IMR-90 (cell line): ENCODE data around the gene CARD18. TPM values are rescaled to one million over a fixed set of nuclear protein-coding genes. Genes with fewer than 3 reads are reported as not detected.
"Not testable (repeated sequence)": the region's sequence is repeated elsewhere in the genome, so short reads cannot be mapped to it uniquely, and the experiment has no call there.

ENCODE experiments used
- ATAC-seq: fragments of 200-7000 bp; cut with Tn5 transposase; 2 replicates; pipeline ENCODE4 v1.9.1; 2020; ENCODE audit warnings: low read depth, mild to moderate bottlenecking, moderate library complexity
- BruUV-seq: library from RNA; stranded (reverse); fragments of 400-500 nt; replicated peaks from 2 replicates; lab custom pipeline; 2021; lab: Mats Ljungman, UMichigan
- CTCF ChIA-PET: fragments of 300-600 bp; formaldehyde crosslinking; extraction: SDS; loops from one replicate; lab custom pipeline; 2021; ENCODE audit warnings: antibody characterized with exemption; lab: Yijun Ruan, JAX
- POLR2A ChIA-PET: fragments of 300-600 bp; sonication (Branson Sonifier 250); formaldehyde crosslinking; loops from one replicate; lab custom pipeline; 2022; ENCODE audit warnings: antibody characterized with exemption; ENCODE audit not compliant: unreplicated experiment; lab: Charles Lee
- DNase-seq: peaks from one replicate; pipeline ENCODE4 v3.0.0; 2013
- H2AFZ ChIP-seq: replicated peaks from 2 replicates; pipeline ENCODE3; 2013; ENCODE audit warnings: low read length, mild to moderate bottlenecking; ENCODE audit not compliant: poor library complexity
- H2AK5ac ChIP-seq: 2 replicates; pipeline ENCODE4 v1.6.1; 2013; ENCODE audit warnings: low read depth, low read length, inconsistent platforms
- H2AK9ac ChIP-seq: replicated peaks from 2 replicates; pipeline ENCODE3; 2013; ENCODE audit warnings: mild to moderate bottlenecking, low read depth, low read length, moderate library complexity; ENCODE audit not compliant: poor library complexity
- H2BK120ac ChIP-seq: 2 replicates; pipeline ENCODE4 v1.6.1; 2013; ENCODE audit warnings: low read depth, low read length, inconsistent platforms
- H2BK15ac ChIP-seq: 3 replicates; pipeline ENCODE4 v1.6.1; 2013; ENCODE audit warnings: low read depth, low read length, inconsistent platforms
- H2BK20ac ChIP-seq: 2 replicates; pipeline ENCODE4 v1.6.1; 2013; ENCODE audit warnings: low read depth, mild to moderate bottlenecking, inconsistent platforms, low read length, moderate library complexity
- H2BK5ac ChIP-seq: 2 replicates; pipeline ENCODE4 v1.6.1; 2013; ENCODE audit warnings: mild to moderate bottlenecking, low read depth, low read length, inconsistent platforms; ENCODE audit not compliant: poor library complexity, severe bottlenecking
- H3K14ac ChIP-seq: replicated peaks from 2 replicates; pipeline ENCODE4 v1.6.1; 2013; ENCODE audit warnings: low read depth, low read length, inconsistent platforms
- H3K18ac ChIP-seq: 2 replicates; pipeline ENCODE4 v1.6.1; 2013; ENCODE audit warnings: low read depth, low read length, control low read depth
- H3K23ac ChIP-seq: 2 replicates; pipeline ENCODE4 v1.6.1; 2013; ENCODE audit warnings: low read depth, low read length, inconsistent platforms
- H3K27ac ChIP-seq: 2 replicates; pipeline ENCODE4 v1.5.1; 2013; ENCODE audit warnings: mild to moderate bottlenecking, control low read depth, low read length; ENCODE audit not compliant: insufficient read depth
- H3K27me3 ChIP-seq: 2 replicates; pipeline ENCODE4 v1.6.1; 2013; ENCODE audit warnings: low read length; ENCODE audit not compliant: control insufficient read depth, insufficient read depth
- H3K36me3 ChIP-seq: 2 replicates; pipeline ENCODE4 v1.6.1; 2013; ENCODE audit warnings: low read length, mixed read lengths; ENCODE audit not compliant: control insufficient read depth, insufficient read depth
- H3K4ac ChIP-seq: 2 replicates; pipeline ENCODE4 v1.6.1; 2013; ENCODE audit warnings: low read depth, low read length, inconsistent platforms
- H3K4me1 ChIP-seq: 2 replicates; pipeline ENCODE4 v1.6.1; 2013; ENCODE audit warnings: low read length, mixed read lengths; ENCODE audit not compliant: control insufficient read depth, insufficient read depth
- H3K4me2 ChIP-seq: 2 replicates; pipeline ENCODE4 v1.6.1; 2013; ENCODE audit warnings: low read depth, mild to moderate bottlenecking, control low read depth, low read length, moderate library complexity
- H3K4me3 ChIP-seq: 2 replicates; pipeline ENCODE4 v1.5.1; 2013; ENCODE audit warnings: low read depth, mild to moderate bottlenecking, control low read depth, low read length, moderate library complexity; ENCODE audit not compliant: insufficient read depth
- H3K56ac ChIP-seq: 2 replicates; pipeline ENCODE4 v1.6.1; 2013; ENCODE audit warnings: low read length, inconsistent platforms; ENCODE audit not compliant: insufficient read depth; ENCODE audit errors: extremely low read depth
- H3K79me1 ChIP-seq, 2 experiments: 2 replicates each; pipeline ENCODE4 v1.6.1; 2013; ENCODE audit warnings: low read length in 2 of 2, inconsistent platforms in 1 of 2, low read depth in 1 of 2
- H3K9ac ChIP-seq: 2 replicates; pipeline ENCODE4 v1.6.1; 2013; ENCODE audit warnings: low read depth, low read length, control low read depth
- H3K9me1 ChIP-seq: 2 replicates; pipeline ENCODE4 v1.6.1; 2013; ENCODE audit warnings: low read length, inconsistent platforms; ENCODE audit not compliant: insufficient read depth
- H3K9me3 ChIP-seq: 2 replicates; pipeline ENCODE4 v1.6.1; 2013; ENCODE audit warnings: low read length; ENCODE audit not compliant: control insufficient read depth, insufficient read depth
- H4K20me1 ChIP-seq: 2 replicates; pipeline ENCODE4 v1.6.1; 2013; ENCODE audit warnings: low read length, inconsistent platforms; ENCODE audit not compliant: insufficient read depth
- H4K5ac ChIP-seq: 2 replicates; pipeline ENCODE4 v1.6.1; 2013; ENCODE audit warnings: mild to moderate bottlenecking, low read depth, low read length, control low read depth
- H4K8ac ChIP-seq, 2 experiments: 2 replicates each; pipeline ENCODE4 v1.6.1; 2013; ENCODE audit warnings: low read depth in 2 of 2, low read length in 2 of 2, control low read depth in 1 of 2, inconsistent platforms in 1 of 2
- H4K91ac ChIP-seq: 2 replicates; pipeline ENCODE4 v1.6.1; 2013; ENCODE audit warnings: low read depth, low read length, inconsistent platforms; ENCODE audit not compliant: insufficient read depth
- whole genome bisulfite sequencing, 2 experiments: methylation state at CpG; one replicate each; pipeline versions ENCODE4 v1.1.5 to v1.1.7; 2013; ENCODE audit warnings: missing lambda C conversion rate in 2 of 2; ENCODE audit not compliant: insufficient read length in 1 of 2; ENCODE audit errors: extremely low coverage in 2 of 2; 5-methylcytosine and 5-hydroxymethylcytosine counted together
- dilution Hi-C: fragments of 300-500 bp; cut with HindIII; formaldehyde crosslinking; loops from one replicate; pipeline ENCODE4 v1.14.3; 2018; ENCODE audit warnings: low sequenced_read_pairs; ENCODE audit not compliant: unreplicated experiment
- in situ Hi-C: fragments of 300-500 bp; cut with MboI; formaldehyde crosslinking; loops from 3 replicates; pipeline ENCODE4 v1.14.3; 2019; ENCODE audit warnings: low sequenced_read_pairs, inconsistent platforms, mixed read lengths
- intact Hi-C: fragments of 100-400 bp; cut with micrococcal nuclease; formaldehyde crosslinking; loops from 2 replicates; pipeline ENCODE4 v1.10.0; 2022
- polyA plus RNA-seq, 3 experiments: library from polyadenylated mRNA; depleted of rRNA; stranded (reverse); fragments of >200 nt; gene quantifications; 2 replicates each; pipeline ENCODE4 v1.2.3, GENCODE V29; 2012; ENCODE audit warnings: low replicate concordance in 1 of 3
- total RNA-seq: library from RNA; depleted of rRNA; stranded (reverse); fragments of >200 nt; gene quantifications from 2 replicates; pipeline ENCODE4 v1.2.3, GENCODE V29; 2012

The CARD18 gene
- total and polyA plus RNA-seq, 2 of the 4 experiments (the other 2 are of a cell fraction) = not detected

GRCh38 chr11:105107226-105107825 is 32.2 kb downstream of the CARD18 start:
- H4K20me1 ChIP-seq, H3K56ac ChIP-seq, H2BK20ac ChIP-seq, intact Hi-C loops, H3K4me2 ChIP-seq, H3K23ac ChIP-seq, H3K4me3 ChIP-seq, H3K9me1 ChIP-seq, H3K14ac ChIP-seq, H3K9ac ChIP-seq, H3K18ac ChIP-seq, H3K4ac ChIP-seq, H4K5ac ChIP-seq, H3K27ac ChIP-seq, H4K8ac ChIP-seq, ATAC-seq, H3K9me3 ChIP-seq, H3K4me1 ChIP-seq, H2BK15ac ChIP-seq, H4K91ac ChIP-seq, dilution Hi-C loops, in situ Hi-C loops, H2BK5ac ChIP-seq, CTCF ChIA-PET, BruUV-seq, POLR2A ChIA-PET, H3K79me1 ChIP-seq, H3K27me3 ChIP-seq, H2AK5ac ChIP-seq, H3K36me3 ChIP-seq, H2BK120ac ChIP-seq, H2AK9ac ChIP-seq, H2AFZ ChIP-seq, DNase-seq: not testable (repeated sequence)
- 49% methylated on average over 3 of the region's 8 CpGs; no CpG with 5 or more reads in 1 of the 2 experiments for WGBS, 2 experiments
